ENCODE measurements around the gene ACTA2. TPM values are rescaled to one million over a fixed set of nuclear protein-coding genes. Genes with fewer than 3 reads are reported as not detected.

The ACTA2 gene
- total RNA-seq, 2 experiments from 2014 or later: 10.7 to 10.8 TPM

DNA sequence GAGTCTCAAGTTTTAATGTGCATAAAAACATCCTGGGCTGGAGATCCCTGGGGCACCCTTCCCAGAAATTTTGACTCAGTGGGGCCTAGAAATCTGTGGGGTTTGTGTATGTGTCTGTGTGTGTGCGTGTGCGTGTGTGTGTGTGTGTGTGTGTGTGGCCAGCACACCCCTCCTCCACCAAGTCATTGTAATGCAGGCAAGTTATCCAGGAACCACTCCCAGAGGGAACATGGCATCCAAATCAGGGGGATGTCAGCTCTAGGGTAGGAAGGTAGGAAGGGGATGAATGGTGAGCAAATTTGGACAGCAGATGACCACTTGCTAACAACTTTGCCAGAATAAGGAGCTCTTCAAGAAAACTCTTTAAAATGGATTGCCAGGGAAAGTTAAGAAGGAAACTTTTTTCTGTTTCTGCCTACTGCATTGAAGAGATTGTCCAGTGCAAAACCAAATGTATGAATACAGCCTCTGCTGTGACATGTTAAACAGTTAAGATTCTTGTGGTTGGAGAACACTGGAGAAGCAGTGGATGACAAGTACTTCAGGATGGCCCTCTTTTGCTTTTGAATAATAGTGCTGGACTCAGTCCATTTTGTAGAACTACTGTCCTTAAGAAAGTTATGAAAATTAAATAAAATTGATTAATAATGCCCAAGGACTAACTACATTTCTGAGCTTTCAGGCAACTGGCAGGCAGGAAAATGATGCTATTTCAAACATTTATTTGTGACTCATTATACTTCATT, 60.2 kb downstream of the ACTA2 start:
- H3K36me3 Mint-ChIP-seq (ENCODE audit: low read depth): peaks cover 48% of the 10 kb centered on the region
- DNase-seq: no peak
- CTCF ChIA-PET: interaction anchor here (0.6 to 2.1 kb wide), 4 partner anchors 8 to 40 kb away, joined by 3 to 8 read pairs (median 3); no protein-coding TSS in a partner anchor
- no peaks in the 10 kb centered on the region for H3K9me3 Mint-ChIP-seq
- H3K4me1 Mint-ChIP-seq: peaks cover 61% of the 10 kb centered on the region
- H3K27me3 Mint-ChIP-seq: no peaks in the 10 kb centered on the region
- no peak overlapping the region for H3K27ac Mint-ChIP-seq
- POLR2A ChIA-PET: interaction anchor here (0.6 kb wide), 1 partner anchor 69 kb away, joined by 6 read pairs; no protein-coding TSS in a partner anchor
- no peak overlapping the region for H3K4me3 Mint-ChIP-seq

- ChIA-PET POLR2A (no interaction called here), CTCF (interaction anchor here (2.1 kb wide), 1 partner anchor 10 kb away, joined by 8 read pairs; no protein-coding TSS in a partner anchor)
- Mint-ChIP-seq H3K4me3 (no peak overlapping the region), H3K36me3 (ENCODE audit: low read depth) (peaks cover 39% of the 10 kb centered on the region), H3K27me3 (no peaks in the 10 kb centered on the region), H3K9me3 (no peaks in the 10 kb centered on the region), H3K4me1 (peaks cover 55% of the 10 kb centered on the region), H3K27ac (no peak overlapping the region)
- DNase-seq: no peak
These were observed 61.7 kb downstream of the ACTA2 start for GRCh38 chr10:88890681-88891381.

DNA sequence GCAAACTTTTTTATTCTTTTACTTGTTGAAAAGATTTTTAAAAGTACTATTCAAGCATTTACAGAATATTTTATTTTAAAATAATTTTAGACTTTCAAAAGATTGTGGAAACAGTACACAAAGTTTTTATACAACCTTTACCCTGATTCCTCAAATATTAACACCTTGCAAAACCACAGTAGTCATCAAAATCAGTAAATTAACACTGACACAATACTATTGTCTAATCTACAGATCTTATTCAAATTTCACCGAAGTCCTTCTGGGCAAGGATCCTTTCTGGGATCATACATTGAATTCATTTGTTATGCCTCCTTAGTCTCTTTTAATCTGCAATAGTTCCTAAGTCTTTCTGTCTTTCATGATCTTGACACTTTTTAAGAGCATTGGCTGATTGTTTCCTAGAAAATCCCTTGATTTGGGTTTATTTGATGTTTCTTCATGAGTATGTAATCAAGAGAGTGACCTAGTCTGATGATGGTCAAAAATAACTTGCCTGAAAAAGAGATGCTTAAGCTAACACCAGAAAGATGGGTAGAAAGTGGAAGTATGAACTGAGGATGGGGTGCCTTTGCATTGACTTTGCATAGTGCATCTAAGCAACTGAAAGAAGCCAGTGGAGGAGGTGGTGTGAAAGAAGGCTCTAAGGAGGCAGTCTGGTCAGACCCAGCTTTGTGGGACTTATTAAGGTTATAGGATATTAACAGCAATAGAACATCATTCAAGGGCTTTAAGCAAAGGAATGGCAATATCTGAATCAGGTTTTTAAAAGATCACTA, 62.8 kb downstream of the ACTA2 start:
- no peak overlapping the region for H3K27ac Mint-ChIP-seq
- H3K9me3 Mint-ChIP-seq: no peaks in the 10 kb centered on the region
- no peak overlapping the region for H3K4me3 Mint-ChIP-seq
- peaks cover 40% of the 10 kb centered on the region for H3K36me3 Mint-ChIP-seq (ENCODE audit: low read depth)
- H3K27me3 Mint-ChIP-seq: no peaks in the 10 kb centered on the region
- ChIA-PET POLR2A (no interaction called here), CTCF (interaction anchor here (1.2 kb wide), 1 partner anchor 12 kb away, joined by 3 read pairs; no protein-coding TSS in a partner anchor)
- no peak for DNase-seq
- H3K4me1 Mint-ChIP-seq: peaks cover 58% of the 10 kb centered on the region

- peaks cover 62% of the 10 kb centered on the region for H3K4me1 Mint-ChIP-seq
- H3K36me3 Mint-ChIP-seq (ENCODE audit: low read depth): peaks cover 39% of the 10 kb centered on the region
- H3K9me3 Mint-ChIP-seq: no peaks in the 10 kb centered on the region
- ChIA-PET CTCF (interaction anchor here (0.9 to 1.2 kb wide), 2 partner anchors 12 kb away, joined by 3 read pairs; no protein-coding TSS in a partner anchor), POLR2A (no interaction called here)
- H3K27me3 Mint-ChIP-seq: no peaks in the 10 kb centered on the region
- no peak for DNase-seq
- H3K27ac Mint-ChIP-seq: no peak overlapping the region
- H3K4me3 Mint-ChIP-seq: no peak overlapping the region
These were observed 63.6 kb downstream of the ACTA2 start for GRCh38 chr10:88888810-88889445.

DNA sequence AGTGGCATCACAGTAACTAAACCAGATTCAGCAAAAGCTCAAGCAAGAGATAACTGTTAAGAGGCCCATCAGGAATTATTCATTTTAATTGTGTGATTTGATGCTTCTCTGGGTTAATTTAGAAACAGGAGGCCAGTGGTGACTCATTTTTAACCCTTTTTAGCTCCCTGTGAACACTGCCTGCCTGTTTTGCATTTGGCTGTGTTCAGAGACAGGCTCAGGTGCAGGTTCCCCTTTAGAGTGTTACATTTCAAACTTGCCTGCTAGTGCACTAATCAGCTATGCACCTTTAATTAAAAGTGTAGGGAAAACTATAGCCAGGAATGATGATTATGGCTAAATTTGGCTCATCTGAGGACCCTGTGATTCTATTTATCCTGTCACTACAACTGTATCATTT, 66.0 kb downstream of the ACTA2 start:
- Mint-ChIP-seq H3K4me1 (peaks cover 77% of the 10 kb centered on the region), H3K4me3 (no peak overlapping the region), H3K27ac (no peak overlapping the region), H3K36me3 (ENCODE audit: low read depth) (peaks cover 52% of the 10 kb centered on the region), H3K9me3 (no peaks in the 10 kb centered on the region), H3K27me3 (no peaks in the 10 kb centered on the region)
- CTCF ChIA-PET: interaction anchor here (0.7 to 1.6 kb wide), 4 partner anchors 9 to 52 kb away, joined by 3 to 5 read pairs (median 4); no protein-coding TSS in a partner anchor
- POLR2A ChIA-PET: interaction anchor here (1.6 kb wide), 1 partner anchor 115 kb away, joined by 5 read pairs; no protein-coding TSS in a partner anchor
- no peak for DNase-seq

Other genes starting within 250 kb of the ACTA2 start
- not detected for gene LIPK, start 246.5 kb downstream of the ACTA2 start, total RNA-seq
- gene LIPN, start 192.8 kb downstream of the ACTA2 start, total RNA-seq: not detected
- not detected for gene LIPM, start 150.0 kb downstream of the ACTA2 start, total RNA-seq
- under 1 TPM; 0.17 to 0.48 TPM for gene ANKRD22, start 100.9 kb downstream of the ACTA2 start, total RNA-seq
- gene STAMBPL1, start 72.5 kb downstream of the ACTA2 start, total RNA-seq: 10 to 100 TPM; 39.7 to 45.4 TPM
- 10 to 100 TPM; 62.3 to 65.1 TPM for gene FAS, start 38.0 kb upstream of the ACTA2 start, total RNA-seq